Hepatic stellate cell (primary cell): ENCODE measurements around the gene GATA1.
"Not testable (repeated sequence)": the region's sequence is repeated elsewhere in the genome, so short reads cannot be mapped to it uniquely, and the experiment has no call there.

Source experiments
- DNase-seq: peaks from one replicate; pipeline ENCODE4 v3.0.0; 2011; ENCODE audit warnings: low spot score

The GATA1 gene

DNA sequence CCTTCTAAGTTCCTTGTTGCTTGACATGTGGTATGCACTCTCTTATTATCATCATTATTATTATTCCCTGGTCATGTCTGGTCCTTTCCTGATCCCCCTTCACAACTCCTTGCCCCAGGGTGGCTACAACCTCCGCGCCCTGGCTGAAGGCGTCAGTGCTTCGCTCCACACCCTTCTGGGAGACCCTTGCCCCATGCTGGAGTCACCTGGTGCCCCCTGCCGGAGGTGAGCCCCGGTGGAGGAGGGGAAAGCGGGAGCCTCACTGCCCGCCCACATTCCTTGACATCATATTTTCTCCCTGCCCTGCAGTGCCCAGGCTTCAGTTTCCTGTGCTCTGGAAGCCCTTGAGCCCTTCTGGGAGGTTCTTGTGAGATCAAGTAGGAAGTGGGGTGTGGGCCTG, 28.9 kb downstream of the GATA1 start:
- DNase-seq, result no peak

DNA sequence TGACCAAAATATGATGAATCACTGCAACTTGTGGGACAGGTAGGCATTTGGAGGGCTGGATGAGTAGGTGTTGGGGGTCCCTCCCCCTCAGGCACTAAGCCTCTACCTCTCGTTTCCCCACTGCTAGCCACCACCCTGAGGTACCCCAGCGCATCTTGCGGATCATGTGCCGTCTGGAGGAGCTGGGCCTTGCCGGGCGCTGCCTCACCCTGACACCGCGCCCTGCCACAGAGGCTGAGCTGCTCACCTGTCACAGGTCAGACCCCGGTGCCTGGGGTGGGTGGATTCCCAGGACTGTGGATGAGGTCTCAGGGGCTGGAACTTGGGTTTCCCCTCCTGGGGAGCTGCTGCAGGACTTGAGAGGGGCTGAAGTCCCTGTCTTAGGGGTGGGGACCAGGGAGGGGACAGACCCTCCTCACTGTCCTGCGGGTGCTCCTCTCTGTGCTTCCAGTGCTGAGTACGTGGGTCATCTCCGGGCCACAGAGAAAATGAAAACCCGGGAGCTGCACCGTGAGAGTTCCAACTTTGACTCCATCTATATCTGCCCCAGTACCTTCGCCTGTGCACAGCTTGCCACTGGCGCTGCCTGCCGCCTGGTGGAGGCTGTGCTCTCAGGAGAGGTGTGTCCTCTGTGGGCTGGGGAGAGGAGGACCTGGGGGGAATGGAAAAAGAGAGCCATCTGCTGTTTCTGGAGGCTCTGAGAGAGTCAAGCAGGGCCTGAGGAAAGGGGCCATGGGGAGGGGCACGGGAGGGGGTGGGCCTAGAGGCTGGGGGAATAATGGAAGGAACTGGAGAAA, 29.8 kb downstream of the GATA1 start:
- no peak for DNase-seq

DNA sequence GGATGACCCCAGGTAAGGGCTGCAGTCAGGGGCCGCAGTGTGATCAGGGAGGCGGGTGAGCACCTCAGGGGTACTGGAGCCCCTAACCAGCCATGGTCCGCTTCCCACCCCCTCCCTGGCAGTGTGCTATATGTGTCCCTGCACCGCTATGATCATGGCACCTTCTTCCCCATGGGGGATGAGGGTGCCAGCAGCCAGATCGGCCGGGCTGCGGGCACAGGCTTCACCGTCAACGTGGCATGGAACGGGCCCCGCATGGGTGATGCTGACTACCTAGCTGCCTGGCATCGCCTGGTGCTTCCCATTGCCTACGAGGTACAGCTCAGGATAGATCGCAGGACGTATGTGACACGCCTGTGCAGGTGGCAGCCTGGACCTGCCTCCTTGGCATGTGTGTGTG, 31.7 kb downstream of the GATA1 start:
- no peak for DNase-seq

DNA sequence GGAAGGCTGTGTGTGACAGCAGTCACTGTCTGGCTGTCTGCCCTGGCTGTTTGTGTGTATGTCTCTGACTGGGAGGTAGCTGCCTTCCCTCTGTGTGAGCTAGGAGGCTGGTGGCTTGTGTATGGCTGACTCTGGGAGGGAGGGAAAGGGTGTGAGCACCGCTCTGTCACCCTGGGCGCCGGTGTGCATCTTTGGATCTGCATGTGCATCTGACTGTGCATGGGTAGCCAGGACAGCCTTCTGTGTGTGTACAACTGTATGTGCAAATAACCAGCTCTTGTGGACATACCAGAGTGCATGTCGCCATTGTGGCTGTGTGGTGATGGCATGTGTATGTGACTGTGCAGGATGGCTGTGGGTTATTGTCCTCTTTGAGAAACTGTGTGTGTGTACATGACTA, 32.5 kb downstream of the GATA1 start:
- no peak for DNase-seq

DNA sequence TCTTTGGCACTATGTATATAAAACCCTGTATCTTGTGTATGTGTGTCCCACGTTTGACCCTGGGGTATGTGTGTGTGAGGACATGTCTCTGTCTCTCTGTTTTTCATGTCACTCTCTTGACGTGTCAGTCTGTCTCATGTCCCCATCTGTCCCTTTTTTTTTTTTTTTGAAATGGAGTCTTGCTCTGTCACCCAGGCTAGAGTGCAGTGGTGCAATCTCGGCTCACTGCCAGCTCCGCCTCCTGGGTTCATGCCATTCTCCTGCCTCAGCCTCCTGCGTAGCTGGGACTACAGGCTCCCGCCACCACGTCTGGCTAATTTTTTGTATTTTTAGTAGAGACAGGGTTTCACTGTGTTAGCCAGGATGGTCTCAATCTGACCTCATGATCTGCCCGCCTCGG, 33.0 kb downstream of the GATA1 start:
- DNase-seq, result not testable (repeated sequence)

DNA sequence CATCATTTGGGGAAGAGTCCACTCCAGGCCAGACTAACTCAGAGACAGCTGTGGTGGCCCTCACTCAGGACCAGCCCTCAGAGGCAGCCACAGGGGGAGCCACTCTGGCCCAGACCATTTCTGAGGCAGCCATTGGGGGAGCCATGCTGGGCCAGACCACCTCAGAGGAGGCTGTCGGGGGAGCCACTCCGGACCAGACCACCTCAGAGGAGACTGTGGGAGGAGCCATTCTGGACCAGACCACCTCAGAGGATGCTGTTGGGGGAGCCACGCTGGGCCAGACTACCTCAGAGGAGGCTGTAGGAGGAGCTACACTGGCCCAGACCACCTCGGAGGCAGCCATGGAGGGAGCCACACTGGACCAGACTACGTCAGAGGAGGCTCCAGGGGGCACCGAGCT, 36.7 kb downstream of the GATA1 start:
- no peak for DNase-seq

- no peak for DNase-seq
Measured at GRCh38 chrX:48824066-48824465, 37.7 kb downstream of the GATA1 start.

DNA sequence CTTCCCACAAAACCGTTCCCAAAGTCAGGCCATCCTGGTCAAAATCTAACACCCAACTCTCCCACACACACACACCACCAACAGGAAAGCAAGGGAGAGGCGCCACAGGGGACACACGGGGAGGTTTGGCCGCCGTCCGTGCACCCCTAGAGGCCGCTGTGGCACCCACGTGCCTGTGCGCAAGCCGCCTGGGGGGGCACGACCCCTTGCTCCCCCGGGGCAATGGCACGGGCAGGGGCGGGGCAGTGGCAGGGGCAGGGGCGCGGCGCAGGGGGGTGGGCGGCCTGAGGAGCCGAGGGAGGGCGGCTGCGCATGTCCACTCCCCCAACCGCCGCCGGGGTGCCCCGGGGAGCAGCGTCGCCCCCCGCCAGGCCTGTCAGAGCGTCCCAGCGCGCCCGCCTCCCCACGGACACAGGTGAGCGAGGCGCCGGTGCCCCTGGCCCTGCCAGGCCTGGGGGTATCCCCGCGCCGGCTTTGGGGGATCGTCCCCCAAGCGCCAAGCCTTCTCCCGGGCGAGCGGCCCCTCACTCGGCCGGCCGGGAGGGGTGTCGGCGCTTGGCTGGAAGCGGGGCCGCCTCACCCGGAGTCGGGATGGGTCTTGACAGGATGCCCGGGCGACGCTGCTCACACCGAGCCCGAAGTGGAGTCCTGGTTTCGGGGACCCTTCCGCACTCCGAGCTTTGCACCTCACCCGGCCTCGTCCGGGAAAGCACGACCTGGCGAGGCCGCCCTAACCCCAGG, 39.9 kb downstream of the GATA1 start, which contains the start of gene ERAS:
Gene ERAS, plus strand, starts transcription at position 379 of the 741 bp plus-strand sequence. CDS start 2,611 bp downstream, outside the sequence.
- no peak for DNase-seq

GRCh38 chrX:48826876-48827653, 40.7 kb downstream of the GATA1 start:
- DNase-seq, result no peak

DNA sequence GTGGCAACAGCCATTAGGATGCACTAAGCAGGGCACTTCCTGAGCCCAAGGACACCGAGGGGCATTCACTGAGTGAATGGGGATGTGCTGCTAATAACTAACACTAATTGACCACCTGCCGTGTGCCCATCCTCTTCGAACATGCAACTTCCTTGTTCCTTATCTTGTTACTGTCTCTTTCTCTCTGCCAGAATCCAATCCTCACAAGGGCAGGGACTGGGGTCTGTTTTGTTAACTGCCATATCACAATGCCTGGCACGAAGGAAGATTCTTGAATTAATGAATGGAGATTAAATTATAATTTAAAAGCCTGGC, 41.2 kb downstream of the GATA1 start:
- no peak for DNase-seq

DNA sequence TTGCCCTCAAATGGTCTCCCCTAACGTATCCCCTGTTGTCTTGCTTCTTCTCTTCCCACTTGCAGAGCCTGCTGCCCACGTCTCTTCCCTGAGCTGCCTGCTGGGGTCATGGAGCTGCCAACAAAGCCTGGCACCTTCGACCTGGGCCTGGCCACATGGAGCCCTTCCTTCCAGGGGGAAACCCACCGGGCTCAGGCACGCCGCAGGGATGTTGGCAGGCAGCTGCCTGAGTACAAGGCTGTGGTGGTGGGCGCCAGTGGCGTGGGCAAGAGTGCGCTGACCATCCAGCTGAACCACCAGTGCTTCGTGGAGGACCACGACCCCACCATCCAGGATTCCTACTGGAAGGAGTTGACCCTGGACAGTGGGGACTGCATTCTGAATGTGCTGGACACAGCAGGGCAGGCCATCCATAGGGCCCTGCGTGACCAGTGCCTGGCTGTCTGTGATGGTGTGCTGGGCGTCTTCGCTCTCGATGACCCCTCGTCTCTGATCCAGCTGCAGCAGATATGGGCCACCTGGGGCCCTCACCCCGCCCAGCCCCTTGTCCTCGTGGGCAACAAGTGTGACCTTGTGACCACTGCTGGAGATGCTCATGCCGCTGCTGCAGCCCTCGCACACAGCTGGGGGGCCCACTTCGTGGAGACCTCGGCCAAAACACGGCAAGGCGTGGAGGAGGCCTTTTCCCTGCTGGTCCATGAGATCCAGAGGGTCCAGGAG, 42.8 kb downstream of the GATA1 start:
- DNase-seq, result no peak

GRCh38 chrX:48831136-48831908, 44.9 kb downstream of the GATA1 start:
- DNase-seq, result no peak

DNA sequence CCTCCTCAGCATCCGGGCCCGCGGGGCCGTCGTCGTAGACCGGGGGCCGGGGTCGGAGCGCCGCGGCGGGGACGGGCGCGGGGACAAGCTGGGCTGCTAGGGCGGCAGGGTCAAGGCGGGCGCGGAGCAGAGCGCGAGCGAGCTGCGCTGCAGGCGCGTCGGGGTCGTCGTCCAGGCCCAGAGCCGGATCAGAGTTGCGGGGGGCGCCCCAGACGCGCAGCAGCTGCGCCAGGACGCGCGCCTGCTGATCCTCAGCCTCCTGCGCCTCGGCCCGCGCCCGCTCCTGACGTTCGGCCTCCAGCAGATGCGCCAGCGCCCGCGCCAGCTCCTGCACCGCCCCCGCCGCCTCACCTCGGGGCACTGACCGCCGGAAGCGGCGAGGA, 45.5 kb downstream of the GATA1 start:
- no peak for DNase-seq

DNA sequence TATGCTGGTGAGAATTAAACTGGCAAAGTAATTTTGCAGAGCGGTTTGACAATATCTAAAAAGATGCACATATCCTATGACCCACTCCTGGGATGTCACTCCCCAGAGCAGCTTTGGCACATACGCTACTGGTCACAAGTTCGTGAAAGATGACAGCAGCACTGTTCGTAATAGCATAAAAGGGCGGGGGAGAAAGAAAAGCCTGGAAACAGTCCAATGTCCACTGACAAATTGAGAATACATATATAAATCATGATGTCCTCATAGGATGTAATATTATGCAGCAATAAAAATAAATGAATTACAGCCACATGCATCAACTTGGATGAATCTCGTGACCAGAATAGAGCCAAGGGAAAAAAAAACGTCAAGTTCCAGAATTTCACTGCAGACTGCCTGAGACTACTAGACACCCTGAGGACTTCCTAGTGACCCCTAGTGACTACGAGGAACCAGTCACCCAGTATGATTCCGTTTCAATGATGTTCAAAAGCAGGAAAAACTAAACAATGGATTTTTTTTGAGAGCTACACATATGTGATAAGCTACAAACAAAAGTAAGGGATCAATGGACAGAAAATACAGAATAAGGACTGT, 47.2 kb downstream of the GATA1 start:
- peak; percentile 37 for DNase-seq

GRCh38 chrX:48834383-48834709, 48.0 kb downstream of the GATA1 start:
- no peak for DNase-seq

DNA sequence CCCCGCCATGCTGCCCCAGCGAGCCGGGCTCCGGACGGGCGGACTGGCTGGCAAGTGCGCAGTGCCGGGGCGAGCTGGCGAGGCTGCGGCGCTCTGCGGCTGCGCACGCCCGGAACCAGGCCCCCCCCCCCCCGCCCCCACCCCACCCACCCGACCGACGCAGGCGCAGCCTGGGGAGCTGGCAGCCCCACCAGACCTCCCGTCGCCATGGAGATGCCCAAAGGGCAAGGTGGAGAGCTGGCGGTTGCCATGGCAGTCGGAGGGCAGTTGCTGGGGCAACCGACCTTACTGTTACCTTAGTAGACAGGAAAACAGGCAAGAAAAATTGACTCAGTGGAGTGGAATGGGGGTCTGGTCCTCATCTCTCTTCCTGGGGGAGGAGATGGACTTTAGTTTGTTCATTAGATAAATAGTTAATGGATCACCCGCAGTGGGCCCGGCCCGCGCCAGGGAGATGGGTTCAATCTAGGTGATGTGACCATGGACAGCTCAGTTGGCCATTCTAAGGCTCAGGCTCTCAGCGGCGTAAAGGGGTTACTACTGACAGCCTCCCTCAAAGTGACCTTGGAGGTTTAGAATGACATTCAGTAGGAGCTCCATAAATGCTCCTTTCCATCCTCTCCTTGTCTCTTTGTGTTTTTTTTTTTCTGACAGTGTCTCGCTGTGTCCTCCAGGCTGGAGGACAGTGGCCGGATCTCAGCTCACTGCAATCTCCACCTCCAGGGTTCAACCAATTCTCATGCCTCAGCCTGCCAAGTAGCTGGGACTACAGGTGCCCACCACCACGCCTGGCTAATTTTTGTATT, 49.3 kb downstream of the GATA1 start, which contains the start of gene PCSK1N:
Gene PCSK1N, minus strand, starts transcription at position 87 of the 806 bp plus-strand sequence. Its CDS starts 78 bp downstream, at position 9.
- no peak for DNase-seq

GRCh38 chrX:48839686-48840085, 53.3 kb downstream of the GATA1 start:
- no peak for DNase-seq
